GM12878 (cell line): ENCODE data around the gene ARMC9. TPM values are rescaled to one million over a fixed set of nuclear protein-coding genes. Genes with fewer than 3 reads are reported as not detected.

Experiments used
- ATAC-seq: fragments of 200-7000 bp; cut with Tn5 transposase; 3 replicates; pipeline ENCODE4 v1.9.1; 2020; ENCODE audit warnings: mild to moderate bottlenecking, moderate library complexity
- BruUV-seq: library from RNA; stranded (reverse); fragments of 400-500 nt; replicated peaks from 2 replicates; lab custom pipeline; 2021; lab: Mats Ljungman, UMichigan
- CTCF ChIA-PET: fragments of 300-600 bp; sonication (Branson Sonifier 250); formaldehyde crosslinking; extraction: SDS; loops from one replicate; lab custom pipeline; 2021; ENCODE audit warnings: inconsistent platforms; lab: Yijun Ruan, JAX
- POLR2A ChIA-PET: fragments of 350-600 bp; formaldehyde crosslinking; extraction: SDS; loops from one replicate; lab custom pipeline; 2021; ENCODE audit warnings: inconsistent platforms; lab: Charles Lee
- RAD21 ChIA-PET: fragments of 300-600 bp; sonication (Branson Sonifier 250); formaldehyde crosslinking; loops from one replicate; lab custom pipeline; 2023; ENCODE audit warnings: antibody characterized with exemption; ENCODE audit not compliant: unreplicated experiment; lab: Charles Lee
- SMC1A ChIA-PET: fragments of 300-600 bp; sonication (Branson Sonifier 250); formaldehyde crosslinking; loops from one replicate; lab custom pipeline; 2023; ENCODE audit not compliant: unreplicated experiment, uncharacterized antibody; lab: Charles Lee
- DNase-seq: peaks from one replicate; pipeline ENCODE4 v3.0.0-alpha.2; 2011; ENCODE audit warnings: low read depth, low spot score
- FAIRE-seq: peaks from 3 replicates; lab custom pipeline; 2011; peaks lifted over from hg19 to GRCh38; lab: Jason Lieb, UNC
- H2AFZ ChIP-seq: 2 replicates; pipeline ENCODE4 v1.6.0; 2011; ENCODE audit warnings: low read depth, low read length, control low read depth; ENCODE audit not compliant: control insufficient read depth
- H3K27ac ChIP-seq: 2 replicates; pipeline ENCODE4 v1.5.1; 2011; ENCODE audit warnings: control low read depth; ENCODE audit not compliant: control insufficient read depth, insufficient read depth
- H3K27me3 ChIP-seq, 2 experiments: replicated peaks in 1 of 2; 2 replicates each; pipeline versions ENCODE4 v1.6.0 to v1.6.1; 2011; ENCODE audit warnings: low read length in 1 of 2; ENCODE audit not compliant: control insufficient read depth in 2 of 2, insufficient read depth in 2 of 2
- H3K36me3 ChIP-seq, 2 experiments: 2 replicates each; pipeline ENCODE4 v1.5.1; 2011; ENCODE audit warnings: low read length in 1 of 2; ENCODE audit not compliant: control insufficient read depth in 2 of 2, insufficient read depth in 2 of 2
- H3K4me1 ChIP-seq: 2 replicates; pipeline ENCODE4 v1.6.1; 2011; ENCODE audit warnings: mild to moderate bottlenecking, low read length, moderate library complexity, mixed read lengths; ENCODE audit not compliant: control insufficient read depth, insufficient read depth
- H3K4me2 ChIP-seq: 2 replicates; pipeline ENCODE4 v1.6.0; 2011; ENCODE audit warnings: control low read depth; ENCODE audit not compliant: control insufficient read depth, insufficient read depth
- H3K4me3 ChIP-seq: fragments of 200-600 bp; sonication (generic); 2 replicates; pipeline ENCODE4 v1.5.1; 2016
- H3K79me2 ChIP-seq: 2 replicates; pipeline ENCODE4 v1.6.0; 2011; ENCODE audit warnings: low read length; ENCODE audit not compliant: control insufficient read depth, insufficient read depth
- H3K9ac ChIP-seq: 2 replicates; pipeline ENCODE4 v1.8.0; 2011; ENCODE audit warnings: low read length, control low read depth, mixed read lengths; ENCODE audit not compliant: control insufficient read depth, insufficient read depth
- H3K9me3 ChIP-seq: replicated peaks from 3 replicates; pipeline ENCODE4 v1.5.1; 2011; ENCODE audit warnings: mild to moderate bottlenecking, low read length; ENCODE audit not compliant: control insufficient read depth, insufficient read depth
- H4K20me1 ChIP-seq: 2 replicates; pipeline ENCODE4 v1.6.0; 2011; ENCODE audit not compliant: control insufficient read depth, insufficient read depth
- DPF2 ChIP-seq: fragments of 450-650 bp; IDR thresholded peaks from 2 replicates; pipeline ENCODE4 v1.6.1; 2017; ENCODE audit warnings: mild to moderate bottlenecking
- NFXL1 ChIP-seq: fragments of 450-650 bp; IDR thresholded peaks from 2 replicates; pipeline ENCODE4 v1.6.1; 2017; ENCODE audit warnings: antibody characterized with exemption, mild to moderate bottlenecking, borderline replicate concordance
- NFYA ChIP-seq: IDR thresholded peaks from 2 replicates; pipeline ENCODE4 v1.6.1; 2011; ENCODE audit warnings: low read depth, mild to moderate bottlenecking, low read length, improper control_type of control experiment, borderline replicate concordance
- NFYB ChIP-seq: IDR thresholded peaks from 2 replicates; pipeline ENCODE4 v1.6.1; 2011; ENCODE audit warnings: low read depth, mild to moderate bottlenecking, low read length, improper control_type of control experiment, moderate library complexity; ENCODE audit not compliant: insufficient read depth
- POLR2A ChIP-seq: IDR thresholded peaks from 2 replicates; pipeline ENCODE4 v1.6.1; 2011; ENCODE audit warnings: low read depth, mild to moderate bottlenecking, low read length
- RFX5 ChIP-seq: IDR thresholded peaks from 2 replicates; pipeline ENCODE4 v1.6.1; 2011; ENCODE audit warnings: low read depth, low read length, improper control_type of control experiment
- STAT1 ChIP-seq: fragments of 450-650 bp; conservative IDR thresholded peaks from 2 replicates; pipeline ENCODE4 v1.6.1; 2014; ENCODE audit warnings: antibody characterized with exemption, mild to moderate bottlenecking
- SUZ12 ChIP-seq: fragments of 200-600 bp; sonication (generic); IDR thresholded peaks from one replicate; pipeline ENCODE4 v1.6.1; 2018; ENCODE audit warnings: antibody characterized with exemption, mild to moderate bottlenecking; ENCODE audit not compliant: unreplicated experiment
- YBX1 ChIP-seq: fragments of 450-650 bp; IDR thresholded peaks from 2 replicates; pipeline ENCODE4 v1.6.1; 2016; ENCODE audit warnings: antibody characterized with exemption
- ZNF274 ChIP-seq: IDR thresholded peaks from one replicate; pipeline ENCODE4 v1.8.0; 2011; ENCODE audit not compliant: insufficient read length, insufficient read depth
- ZZZ3 ChIP-seq: IDR thresholded peaks from 2 replicates; pipeline ENCODE4 v1.6.1; 2011; ENCODE audit warnings: low read depth; ENCODE audit not compliant: control insufficient read depth, insufficient read length
- WGBS: methylation state at CpG from one replicate; pipeline ENCODE4 v1.1.6; 2016; ENCODE audit warnings: low lambda C conversion rate; ENCODE audit not compliant: insufficient replicate concordance, insufficient coverage; ENCODE audit errors: missing lambda C conversion rate; 5-methylcytosine and 5-hydroxymethylcytosine counted together
- in situ Hi-C: fragments of 300-500 bp; cut with MboI; formaldehyde crosslinking; loops from 9 replicates; pipeline ENCODE4 v1.14.3; 2018; ENCODE audit warnings: mixed read lengths
- intact Hi-C: fragments of 100-400 bp; cut with micrococcal nuclease; formaldehyde crosslinking; loops from one replicate; pipeline ENCODE4 v1.14.2; 2022; ENCODE audit not compliant: unreplicated experiment
- polyA plus RNA-seq, 11 experiments: library from polyadenylated mRNA; depleted of rRNA in 4 of 11; unstranded in 6 of 11; stranded (reverse) in 5 of 11; fragments of >200 nt; fragmentation: Nextera tagmentation in 4 of 11; fragmentation: Illumina TruSeq in 1 of 11; extraction: Ambion mirVana in 4 of 11; extraction: Trizol in 1 of 11; gene quantifications; 1 replicate in 1 of 11; 2 replicates in 10 of 11; pipeline versions ENCODE4 v1.2.1 to v1.2.3, GENCODE V29; 2011 to 2016; ENCODE audit warnings: inconsistent platforms in 2 of 11, missing spikeins in 2 of 11, low read depth in 1 of 11
- total RNA-seq, 4 experiments: library from RNA; depleted of rRNA in 3 of 4; stranded (reverse); fragments of >200 nt in 3 of 4; fragmentation: Illumina TruSeq in 1 of 4; extraction: Trizol in 1 of 4; gene quantifications; 2 replicates each; pipeline versions ENCODE4 v1.2.1 to v1.2.3, GENCODE V29; 2013 to 2021
- TF ChIP-seq, protein P1 (sequence below): fragments of 450-650 bp; IDR thresholded peaks from 2 replicates; pipeline ENCODE4 v1.6.1; 2016; ENCODE audit warnings: mild to moderate bottlenecking
- TF ChIP-seq, protein P2 (sequence below): fragments of 150-350 bp; IDR thresholded peaks from 2 replicates; pipeline ENCODE4 v1.6.1; 2016; ENCODE audit warnings: low read depth, low read length
- TF ChIP-seq, protein P3 (sequence below): fragments of 450-650 bp; formaldehyde crosslinking; IDR thresholded peaks from 2 replicates; pipeline ENCODE4 v1.4.0; 2020; ENCODE audit warnings: mild to moderate bottlenecking, moderate library complexity
- TF ChIP-seq, protein P4 (sequence below): IDR thresholded peaks from 2 replicates; pipeline ENCODE4 v1.6.1; 2011; ENCODE audit warnings: borderline replicate concordance, low read depth, mild to moderate bottlenecking, moderate library complexity, mixed read lengths, low read length; ENCODE audit not compliant: insufficient read depth; ENCODE audit errors: extremely low read length

Gene ARMC9
- total and polyA plus RNA-seq, 10 of the 15 experiments (the other 5 are each of a cell fraction or from before 2014, with no cell fraction given): 3.8 to 21.8 (median 10.4) TPM

- WGBS: 28% methylated on average over 42 of the region's 42 CpGs
- Histone ChIP-seq H3K9ac (no peak overlapping the region), H3K79me2 (no peaks in the 10 kb centered on the region), H3K36me3 (no peaks in the 10 kb centered on the region), H3K9me3 (no peaks in the 10 kb centered on the region), H2AFZ (no peak overlapping the region; the same call in none of the 2 replicates), H4K20me1 (no peaks in the 10 kb centered on the region), H3K27ac (no peak overlapping the region), H3K4me2 (no peak overlapping the region), H3K27me3 (no peaks in the 10 kb centered on the region), H3K4me3 (no peak overlapping the region), H3K4me1 (no peaks in the 10 kb centered on the region)
- ChIA-PET RAD21 (interaction anchor here (1.0 kb wide), 1 partner anchor 64 kb away, joined by 3 read pairs; no protein-coding TSS in a partner anchor), CTCF (interaction anchor here (0.6 to 1.1 kb wide), 3 partner anchors 9 to 61 kb away, joined by 3 to 4 read pairs (median 3); no protein-coding TSS in a partner anchor), SMC1A (interaction anchor here (0.8 to 1.2 kb wide), 2 partner anchors 21 to 38 kb away, joined by 3 to 5 read pairs; no protein-coding TSS in a partner anchor), POLR2A (no interaction called here)
- intact Hi-C loops: loop anchor here (10.0 kb wide), 1 partner anchor 86 kb away; no protein-coding TSS in a partner anchor
- BruUV-seq: no TSS peak
- FAIRE-seq (no peak), ATAC-seq (peak; percentile 33), DNase-seq (no peak)
- in situ Hi-C loops: no loop called here
- TF ChIP-seq POLR2A: no peak
- TF ChIP-seq SUZ12: no peak
- TF ChIP-seq, protein P1, sequence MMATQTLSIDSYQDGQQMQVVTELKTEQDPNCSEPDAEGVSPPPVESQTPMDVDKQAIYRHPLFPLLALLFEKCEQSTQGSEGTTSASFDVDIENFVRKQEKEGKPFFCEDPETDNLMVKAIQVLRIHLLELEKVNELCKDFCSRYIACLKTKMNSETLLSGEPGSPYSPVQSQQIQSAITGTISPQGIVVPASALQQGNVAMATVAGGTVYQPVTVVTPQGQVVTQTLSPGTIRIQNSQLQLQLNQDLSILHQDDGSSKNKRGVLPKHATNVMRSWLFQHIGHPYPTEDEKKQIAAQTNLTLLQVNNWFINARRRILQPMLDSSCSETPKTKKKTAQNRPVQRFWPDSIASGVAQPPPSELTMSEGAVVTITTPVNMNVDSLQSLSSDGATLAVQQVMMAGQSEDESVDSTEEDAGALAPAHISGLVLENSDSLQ: no peak
- TF ChIP-seq YBX1: no peak
- no peak for TF ChIP-seq NFYA
- TF ChIP-seq, protein P2, sequence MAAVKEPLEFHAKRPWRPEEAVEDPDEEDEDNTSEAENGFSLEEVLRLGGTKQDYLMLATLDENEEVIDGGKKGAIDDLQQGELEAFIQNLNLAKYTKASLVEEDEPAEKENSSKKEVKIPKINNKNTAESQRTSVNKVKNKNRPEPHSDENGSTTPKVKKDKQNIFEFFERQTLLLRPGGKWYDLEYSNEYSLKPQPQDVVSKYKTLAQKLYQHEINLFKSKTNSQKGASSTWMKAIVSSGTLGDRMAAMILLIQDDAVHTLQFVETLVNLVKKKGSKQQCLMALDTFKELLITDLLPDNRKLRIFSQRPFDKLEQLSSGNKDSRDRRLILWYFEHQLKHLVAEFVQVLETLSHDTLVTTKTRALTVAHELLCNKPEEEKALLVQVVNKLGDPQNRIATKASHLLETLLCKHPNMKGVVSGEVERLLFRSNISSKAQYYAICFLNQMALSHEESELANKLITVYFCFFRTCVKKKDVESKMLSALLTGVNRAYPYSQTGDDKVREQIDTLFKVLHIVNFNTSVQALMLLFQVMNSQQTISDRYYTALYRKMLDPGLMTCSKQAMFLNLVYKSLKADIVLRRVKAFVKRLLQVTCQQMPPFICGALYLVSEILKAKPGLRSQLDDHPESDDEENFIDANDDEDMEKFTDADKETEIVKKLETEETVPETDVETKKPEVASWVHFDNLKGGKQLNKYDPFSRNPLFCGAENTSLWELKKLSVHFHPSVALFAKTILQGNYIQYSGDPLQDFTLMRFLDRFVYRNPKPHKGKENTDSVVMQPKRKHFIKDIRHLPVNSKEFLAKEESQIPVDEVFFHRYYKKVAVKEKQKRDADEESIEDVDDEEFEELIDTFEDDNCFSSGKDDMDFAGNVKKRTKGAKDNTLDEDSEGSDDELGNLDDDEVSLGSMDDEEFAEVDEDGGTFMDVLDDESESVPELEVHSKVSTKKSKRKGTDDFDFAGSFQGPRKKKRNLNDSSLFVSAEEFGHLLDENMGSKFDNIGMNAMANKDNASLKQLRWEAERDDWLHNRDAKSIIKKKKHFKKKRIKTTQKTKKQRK: no peak
- no peak for TF ChIP-seq STAT1
- TF ChIP-seq, protein P3, sequence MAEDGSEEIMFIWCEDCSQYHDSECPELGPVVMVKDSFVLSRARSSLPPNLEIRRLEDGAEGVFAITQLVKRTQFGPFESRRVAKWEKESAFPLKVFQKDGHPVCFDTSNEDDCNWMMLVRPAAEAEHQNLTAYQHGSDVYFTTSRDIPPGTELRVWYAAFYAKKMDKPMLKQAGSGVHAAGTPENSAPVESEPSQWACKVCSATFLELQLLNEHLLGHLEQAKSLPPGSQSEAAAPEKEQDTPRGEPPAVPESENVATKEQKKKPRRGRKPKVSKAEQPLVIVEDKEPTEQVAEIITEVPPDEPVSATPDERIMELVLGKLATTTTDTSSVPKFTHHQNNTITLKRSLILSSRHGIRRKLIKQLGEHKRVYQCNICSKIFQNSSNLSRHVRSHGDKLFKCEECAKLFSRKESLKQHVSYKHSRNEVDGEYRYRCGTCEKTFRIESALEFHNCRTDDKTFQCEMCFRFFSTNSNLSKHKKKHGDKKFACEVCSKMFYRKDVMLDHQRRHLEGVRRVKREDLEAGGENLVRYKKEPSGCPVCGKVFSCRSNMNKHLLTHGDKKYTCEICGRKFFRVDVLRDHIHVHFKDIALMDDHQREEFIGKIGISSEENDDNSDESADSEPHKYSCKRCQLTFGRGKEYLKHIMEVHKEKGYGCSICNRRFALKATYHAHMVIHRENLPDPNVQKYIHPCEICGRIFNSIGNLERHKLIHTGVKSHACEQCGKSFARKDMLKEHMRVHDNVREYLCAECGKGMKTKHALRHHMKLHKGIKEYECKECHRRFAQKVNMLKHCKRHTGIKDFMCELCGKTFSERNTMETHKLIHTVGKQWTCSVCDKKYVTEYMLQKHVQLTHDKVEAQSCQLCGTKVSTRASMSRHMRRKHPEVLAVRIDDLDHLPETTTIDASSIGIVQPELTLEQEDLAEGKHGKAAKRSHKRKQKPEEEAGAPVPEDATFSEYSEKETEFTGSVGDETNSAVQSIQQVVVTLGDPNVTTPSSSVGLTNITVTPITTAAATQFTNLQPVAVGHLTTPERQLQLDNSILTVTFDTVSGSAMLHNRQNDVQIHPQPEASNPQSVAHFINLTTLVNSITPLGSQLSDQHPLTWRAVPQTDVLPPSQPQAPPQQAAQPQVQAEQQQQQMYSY: no peak
- no peak for TF ChIP-seq RFX5
- no peak for TF ChIP-seq ZZZ3
- TF ChIP-seq DPF2: no peak
- TF ChIP-seq ZNF274: no peak
- TF ChIP-seq, protein P4, sequence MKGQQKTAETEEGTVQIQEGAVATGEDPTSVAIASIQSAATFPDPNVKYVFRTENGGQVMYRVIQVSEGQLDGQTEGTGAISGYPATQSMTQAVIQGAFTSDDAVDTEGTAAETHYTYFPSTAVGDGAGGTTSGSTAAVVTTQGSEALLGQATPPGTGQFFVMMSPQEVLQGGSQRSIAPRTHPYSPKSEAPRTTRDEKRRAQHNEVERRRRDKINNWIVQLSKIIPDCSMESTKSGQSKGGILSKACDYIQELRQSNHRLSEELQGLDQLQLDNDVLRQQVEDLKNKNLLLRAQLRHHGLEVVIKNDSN: no peak
- no peak for TF ChIP-seq NFXL1
- TF ChIP-seq NFYB: no peak
These were observed 7.8 kb upstream of the ARMC9 start for GRCh38 chr2:231190531-231191197.
